ENCODE measurements around the gene LARGE1. TPM values are rescaled to one million over a fixed set of nuclear protein-coding genes. Genes with fewer than 3 reads are reported as not detected.

LARGE1 gene
- polyA plus RNA-seq, 1 experiment = 8.5 TPM

DNA sequence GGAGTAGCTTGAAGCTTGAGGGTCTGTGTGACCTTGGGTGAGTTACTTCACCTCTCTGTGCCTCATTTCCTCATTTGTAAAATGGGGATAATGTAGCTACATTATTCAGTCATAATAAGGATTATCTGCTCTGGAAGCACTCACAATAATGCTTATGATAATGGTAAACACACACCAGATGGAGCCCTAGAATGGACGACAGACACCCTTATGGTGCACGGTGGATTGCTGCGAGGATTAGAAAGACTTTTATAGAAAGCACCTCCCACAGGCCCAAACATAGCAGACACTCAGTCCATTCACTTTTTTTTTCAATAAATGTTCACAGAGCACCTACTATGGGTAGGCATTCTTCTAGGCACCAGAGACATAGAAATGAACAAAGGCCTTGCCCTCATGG, 53.8 kb downstream of the LARGE1 start:
- TF ChIP-seq, protein P1, sequence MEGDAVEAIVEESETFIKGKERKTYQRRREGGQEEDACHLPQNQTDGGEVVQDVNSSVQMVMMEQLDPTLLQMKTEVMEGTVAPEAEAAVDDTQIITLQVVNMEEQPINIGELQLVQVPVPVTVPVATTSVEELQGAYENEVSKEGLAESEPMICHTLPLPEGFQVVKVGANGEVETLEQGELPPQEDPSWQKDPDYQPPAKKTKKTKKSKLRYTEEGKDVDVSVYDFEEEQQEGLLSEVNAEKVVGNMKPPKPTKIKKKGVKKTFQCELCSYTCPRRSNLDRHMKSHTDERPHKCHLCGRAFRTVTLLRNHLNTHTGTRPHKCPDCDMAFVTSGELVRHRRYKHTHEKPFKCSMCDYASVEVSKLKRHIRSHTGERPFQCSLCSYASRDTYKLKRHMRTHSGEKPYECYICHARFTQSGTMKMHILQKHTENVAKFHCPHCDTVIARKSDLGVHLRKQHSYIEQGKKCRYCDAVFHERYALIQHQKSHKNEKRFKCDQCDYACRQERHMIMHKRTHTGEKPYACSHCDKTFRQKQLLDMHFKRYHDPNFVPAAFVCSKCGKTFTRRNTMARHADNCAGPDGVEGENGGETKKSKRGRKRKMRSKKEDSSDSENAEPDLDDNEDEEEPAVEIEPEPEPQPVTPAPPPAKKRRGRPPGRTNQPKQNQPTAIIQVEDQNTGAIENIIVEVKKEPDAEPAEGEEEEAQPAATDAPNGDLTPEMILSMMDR (IDR thresholded peaks at IDR 0.05; ENCODE audit: insufficient read depth, low read depth, low read length) = no peak
- Histone ChIP-seq H3K36me3 (ENCODE audit: control insufficient read depth, insufficient read depth, low read length) (no peaks in the 10 kb centered on the region), H3K4me3 (ENCODE audit: low read depth, low read length) (no peak overlapping the region), H3K27me3 (ENCODE audit: control insufficient read depth, insufficient read depth, low read length) (no peaks in the 10 kb centered on the region)
- POLR2A ChIA-PET = no interaction called here
- DNase-seq (ENCODE audit: low read depth) = no peak
- CTCF ChIA-PET = interaction anchor here (0.8 kb wide), 1 partner anchor 1077 kb away, joined by 3 read pairs; no protein-coding TSS in a partner anchor

DNA sequence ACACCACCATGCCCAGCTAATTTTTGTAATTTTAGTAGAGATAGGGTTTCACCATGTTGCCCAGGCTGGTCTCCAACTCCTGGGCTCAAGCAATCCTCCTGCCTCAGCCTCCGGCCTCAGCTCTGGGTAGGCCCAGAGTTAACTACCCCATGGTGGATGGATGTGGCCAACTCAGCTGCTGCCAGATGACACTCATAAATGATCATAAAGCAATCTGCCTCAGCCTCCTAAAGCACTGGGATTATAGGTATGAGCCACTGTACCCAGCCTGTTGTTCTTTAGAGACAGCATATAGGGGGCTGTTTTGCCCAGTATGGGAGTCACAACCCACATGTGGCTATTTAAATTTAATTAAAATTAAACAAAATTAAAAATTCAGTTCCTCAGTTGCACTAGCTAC, 54.3 kb downstream of the LARGE1 start:
- Histone ChIP-seq H3K36me3 (ENCODE audit: control insufficient read depth, insufficient read depth, low read length) (no peaks in the 10 kb centered on the region), H3K27me3 (ENCODE audit: control insufficient read depth, insufficient read depth, low read length) (no peaks in the 10 kb centered on the region), H3K4me3 (ENCODE audit: low read depth, low read length) (no peak overlapping the region)
- POLR2A ChIA-PET = no interaction called here
- CTCF ChIA-PET = interaction anchor here (0.6 to 1.0 kb wide), 3 partner anchors 12 to 1078 kb away, joined by 3 read pairs; no protein-coding TSS in a partner anchor
- TF ChIP-seq, protein P1 (IDR thresholded peaks at IDR 0.05; ENCODE audit: insufficient read depth, low read depth, low read length) = no peak
- no peak for DNase-seq (ENCODE audit: low read depth)

DNA sequence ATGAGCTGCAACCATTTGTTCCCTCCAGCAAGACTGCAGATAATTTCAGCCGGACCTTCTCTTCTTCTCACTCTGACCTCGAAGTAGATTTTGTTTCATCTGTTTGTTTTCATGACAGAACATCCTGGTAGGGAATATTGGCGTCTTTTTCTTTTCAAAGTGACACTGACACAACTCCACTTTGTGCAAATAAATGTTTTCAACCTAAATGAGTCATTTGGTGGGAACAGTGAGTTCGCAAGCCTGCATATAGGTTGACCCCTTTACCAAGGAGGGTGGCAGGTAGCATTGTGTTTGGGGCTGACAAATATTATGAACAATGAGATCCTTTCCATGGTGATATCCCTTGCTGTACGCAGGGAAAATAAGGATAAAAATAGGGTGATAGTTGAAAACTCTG, 55.0 kb downstream of the LARGE1 start:
- TF ChIP-seq, protein P1 (IDR thresholded peaks at IDR 0.05; ENCODE audit: insufficient read depth, low read depth, low read length) = no peak
- CTCF ChIA-PET = interaction anchor here (1.0 kb wide), 1 partner anchor 11 kb away, joined by 3 read pairs; no protein-coding TSS in a partner anchor
- Histone ChIP-seq H3K36me3 (ENCODE audit: control insufficient read depth, insufficient read depth, low read length) (no peaks in the 10 kb centered on the region), H3K4me3 (ENCODE audit: low read depth, low read length) (no peak overlapping the region), H3K27me3 (ENCODE audit: control insufficient read depth, insufficient read depth, low read length) (no peaks in the 10 kb centered on the region)
- POLR2A ChIA-PET = no interaction called here
- DNase-seq (ENCODE audit: low read depth) = no peak

DNA sequence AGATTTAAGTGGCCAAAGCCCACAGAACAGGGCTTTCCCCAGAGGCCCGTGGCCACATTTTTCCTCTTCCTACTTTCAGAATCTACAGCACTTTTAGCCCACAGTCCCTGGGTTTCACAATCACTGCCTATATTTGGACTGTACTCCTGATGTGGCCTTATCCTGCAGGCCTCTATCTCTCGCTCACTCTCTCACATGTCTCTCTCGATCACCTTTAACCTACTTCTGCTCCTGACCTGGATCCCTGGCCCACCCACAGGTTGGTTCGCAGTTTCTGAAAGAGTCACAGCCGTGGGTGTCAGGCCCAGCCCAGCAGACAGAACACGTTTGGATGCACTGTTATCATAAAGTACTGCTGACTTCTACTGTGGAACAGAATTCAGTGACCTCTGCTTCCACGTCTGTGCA, 55.5 kb downstream of the LARGE1 start:
- no peaks in the 10 kb centered on the region for H3K27me3 ChIP-seq (ENCODE audit: control insufficient read depth, insufficient read depth, low read length)
- TF ChIP-seq, protein P1 (IDR thresholded peaks at IDR 0.05; ENCODE audit: insufficient read depth, low read depth, low read length) = no peak
- no peaks in the 10 kb centered on the region for H3K36me3 ChIP-seq (ENCODE audit: control insufficient read depth, insufficient read depth, low read length)
- no peak overlapping the region for H3K4me3 ChIP-seq (ENCODE audit: low read depth, low read length)
- DNase-seq (ENCODE audit: low read depth) = no peak
- ChIA-PET POLR2A (no interaction called here), CTCF (no interaction called here)

DNA sequence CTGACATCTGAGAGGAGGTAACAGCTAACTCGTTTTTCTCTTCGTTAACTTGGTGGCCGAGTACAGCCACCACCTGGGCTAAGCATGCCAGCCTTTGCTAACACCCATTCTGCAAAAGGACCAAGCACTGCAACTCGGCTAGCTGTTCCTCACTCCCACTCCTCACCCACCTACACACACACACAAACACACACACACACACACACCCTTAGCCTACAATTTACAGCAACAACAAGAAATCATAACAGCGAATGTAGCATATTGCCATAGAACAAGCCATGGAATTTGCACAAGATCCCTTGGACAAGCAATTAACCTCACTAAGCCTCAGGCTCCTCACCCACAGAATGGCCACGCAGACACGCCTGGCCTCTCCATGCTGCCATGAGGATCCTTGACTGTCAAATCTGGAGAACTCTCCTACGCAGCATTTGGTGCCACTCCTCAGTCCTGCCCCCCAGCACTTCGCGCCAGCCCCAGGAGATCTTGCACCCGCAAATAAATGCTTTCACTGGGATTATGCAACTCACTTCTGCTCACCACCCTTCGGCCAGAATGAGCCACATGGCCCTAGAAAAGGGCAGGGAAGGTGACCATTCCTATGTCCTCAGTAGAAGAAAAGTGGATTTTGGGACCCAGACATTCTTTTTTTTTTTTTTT, 58.9 kb downstream of the LARGE1 start:
- Histone ChIP-seq H3K36me3 (ENCODE audit: control insufficient read depth, insufficient read depth, low read length) (no peaks in the 10 kb centered on the region), H3K4me3 (ENCODE audit: low read depth, low read length) (no peak overlapping the region), H3K27me3 (ENCODE audit: control insufficient read depth, insufficient read depth, low read length) (no peaks in the 10 kb centered on the region)
- CTCF ChIA-PET = no interaction called here
- POLR2A ChIA-PET = no interaction called here
- DNase-seq (ENCODE audit: low read depth) = no peak
- TF ChIP-seq, protein P1 (IDR thresholded peaks at IDR 0.05; ENCODE audit: insufficient read depth, low read depth, low read length) = no peak

Measured in BJ (cell line).